Spleen (tissue), 11 donors: ENCODE data around the gene KIF19. TPM values are rescaled to one million over a fixed set of nuclear protein-coding genes. Genes with fewer than 3 reads are reported as not detected.

ENCODE experiments used
- DNase-seq: peaks from one replicate; pipeline ENCODE4 v3.0.0-alpha.2; 2020
- H3K27ac ChIP-seq, 8 donors: fragments of 200-600 bp; sonication (generic) in 7 of 8; 1 replicate in 4 of 8; 2 replicates in 4 of 8; pipeline versions ENCODE4 v1.5.0 to v1.8.0; 2016 to 2021; ENCODE audit warnings: inconsistent platforms in 4 of 8, mild to moderate bottlenecking in 4 of 8, moderate library complexity in 1 of 8
- H3K27me3 ChIP-seq, 7 donors: fragments of 200-600 bp; sonication (generic) in 6 of 7; replicated peaks in 1 of 7; 1 replicate in 4 of 7; 2 replicates in 3 of 7; pipeline versions ENCODE4 v1.5.0 to v1.8.0; 2016 to 2021; ENCODE audit warnings: inconsistent platforms in 3 of 7, mild to moderate bottlenecking in 1 of 7
- H3K36me3 ChIP-seq, 6 donors: fragments of 200-600 bp; sonication (generic) in 5 of 6; 1 replicate in 4 of 6; 2 replicates in 2 of 6; pipeline versions ENCODE4 v1.5.0 to v1.8.0; 2016 to 2021; ENCODE audit warnings: inconsistent platforms in 2 of 6
- H3K4me1 ChIP-seq, 6 donors: fragments of 200-600 bp; sonication (generic) in 5 of 6; 1 replicate in 3 of 6; 2 replicates in 3 of 6; pipeline versions ENCODE4 v1.5.0 to v1.8.0; 2016 to 2021; ENCODE audit warnings: inconsistent platforms in 3 of 6
- H3K4me3 ChIP-seq, 8 donors: fragments of 200-600 bp; sonication (generic) in 7 of 8; 1 replicate in 4 of 8; 2 replicates in 4 of 8; pipeline versions ENCODE4 v1.5.0 to v1.8.0; 2016 to 2021; ENCODE audit warnings: inconsistent platforms in 4 of 8, mild to moderate bottlenecking in 4 of 8, moderate library complexity in 2 of 8
- H3K9me3 ChIP-seq, 8 donors: fragments of 200-600 bp; sonication (generic) in 7 of 8; 1 replicate in 4 of 8; 2 replicates in 4 of 8; pipeline versions ENCODE4 v1.5.0 to v1.8.0; 2016 to 2021; ENCODE audit warnings: inconsistent platforms in 4 of 8
- POLR2A ChIP-seq, 3 donors: fragments of 450-650 bp; IDR thresholded peaks; one replicate each; pipeline ENCODE4 v1.5.1; 2017; ENCODE audit warnings: antibody characterized with exemption in 3 of 3, mild to moderate bottlenecking in 1 of 3
- POLR2AphosphoS5 ChIP-seq, 3 donors: sonication (generic); formaldehyde crosslinking; IDR thresholded peaks; one replicate each; pipeline ENCODE4 v1.5.1; 2017; ENCODE audit warnings: antibody characterized with exemption in 3 of 3
- WGBS, 5 donors: extraction: QIAGEN DNeasy Blood & Tissue Kit in 3 of 5; methylation state at CpG; one replicate each; pipeline versions ENCODE4 v1.1.5 to v1.1.7; 2013 to 2018; 5-methylcytosine and 5-hydroxymethylcytosine counted together
- intact Hi-C: fragments of 100-400 bp; cut with DNase I; formaldehyde crosslinking; loops from one replicate; pipeline ENCODE4 v1.15.0; 2023; ENCODE audit warnings: low total_unique reads
- polyA plus RNA-seq, 3 donors: library from polyadenylated mRNA; stranded (reverse); fragments of 200-250 nt; gene quantifications; one replicate each; pipeline ENCODE4 v1.2.1, GENCODE V29; 2013
- total RNA-seq, 7 donors: library from RNA; depleted of rRNA in 3 of 7; stranded (reverse); fragments of >200 nt in 3 of 7; fragmentation: NEBNext Ultra II Directional in 4 of 7; extraction: Animal tissue kit (Norgen Biotek cat#: 25700) in 4 of 7; gene quantifications; one replicate each; pipeline versions ENCODE4 v1.1.0 to v1.2.1, GENCODE V29; 2016 to 2021
- TF ChIP-seq, protein P1 (sequence below), 11 experiments: fragments of 200-600 bp in 7 of 11; fragments of 450-650 bp in 4 of 11; sonication (generic) in 4 of 11; IDR thresholded peaks in 8 of 11; conservative IDR thresholded peaks in 3 of 11; 1 replicate in 7 of 11; 2 replicates in 4 of 11; pipeline versions ENCODE4 v1.4.0 to v1.8.0; 2016 to 2021; ENCODE audit warnings: antibody characterized with exemption in 11 of 11, inconsistent platforms in 4 of 11, mild to moderate bottlenecking in 1 of 11
- donor health status: healthy with polysubstance abuse.
- donor health status: DM: no; HTN: no; CAD: no; lungs with moderate emphysema.
- donor health status: DM: no; HTN: no; CAD: no.
- donor health status: Bipolar disorder and iron deficiency.
- donor health status: healthy.
- donor health status: DM: no; HTN: no; CAD: no.
- donor health status: DM: yes; HTN: yes; CAD: no.

KIF19 gene
- total and polyA plus RNA-seq, 10 donors = 5.7 to 48.2 (median 22.6) TPM

DNA sequence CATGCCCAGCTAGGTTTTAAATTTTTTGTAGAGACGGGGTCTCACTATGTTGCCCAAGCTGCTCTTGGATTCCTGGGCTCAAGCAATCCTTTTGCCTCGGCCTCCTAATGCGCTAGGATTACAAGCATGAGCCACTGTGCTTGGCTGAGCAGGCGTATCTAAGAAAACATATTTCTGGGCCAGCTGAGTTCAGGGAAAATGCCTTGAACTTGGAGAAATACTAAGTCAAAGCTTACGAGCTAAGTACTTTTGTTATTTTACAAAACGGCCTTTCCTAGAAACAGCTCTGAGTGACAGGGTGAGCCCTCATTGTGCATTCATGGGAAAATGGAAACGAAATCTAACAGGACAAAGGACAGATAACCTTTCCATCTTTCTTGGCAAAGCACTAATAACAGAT is 27.2 kb upstream of the KIF19 start:
- Histone ChIP-seq H3K9me3 (peaks cover 0 to 4% (median 0%) of the 10 kb centered on the region in 8 donors), H3K27me3 (peaks cover 0 to 34% (median 0%) of the 10 kb centered on the region in 7 donors), H3K36me3 (no peaks in the 10 kb centered on the region), H3K27ac (peak overlapping the region in 3 of 8 donors; percentile 39 to 59 (median 48)), H3K4me3 (no peak overlapping the region), H3K4me1 (peaks cover 5 to 30% (median 8%) of the 10 kb centered on the region in 6 donors)
- intact Hi-C loops = loop anchor here (5.0 kb wide), 1 partner anchor 86 kb away; the partner anchor contains the start of gene TTYH2
- TF ChIP-seq POLR2AphosphoS5 (IDR thresholded peaks at IDR 0.05) (no peak), POLR2A (IDR thresholded peaks at IDR 0.05) (no peak)
- TF ChIP-seq, protein P1, sequence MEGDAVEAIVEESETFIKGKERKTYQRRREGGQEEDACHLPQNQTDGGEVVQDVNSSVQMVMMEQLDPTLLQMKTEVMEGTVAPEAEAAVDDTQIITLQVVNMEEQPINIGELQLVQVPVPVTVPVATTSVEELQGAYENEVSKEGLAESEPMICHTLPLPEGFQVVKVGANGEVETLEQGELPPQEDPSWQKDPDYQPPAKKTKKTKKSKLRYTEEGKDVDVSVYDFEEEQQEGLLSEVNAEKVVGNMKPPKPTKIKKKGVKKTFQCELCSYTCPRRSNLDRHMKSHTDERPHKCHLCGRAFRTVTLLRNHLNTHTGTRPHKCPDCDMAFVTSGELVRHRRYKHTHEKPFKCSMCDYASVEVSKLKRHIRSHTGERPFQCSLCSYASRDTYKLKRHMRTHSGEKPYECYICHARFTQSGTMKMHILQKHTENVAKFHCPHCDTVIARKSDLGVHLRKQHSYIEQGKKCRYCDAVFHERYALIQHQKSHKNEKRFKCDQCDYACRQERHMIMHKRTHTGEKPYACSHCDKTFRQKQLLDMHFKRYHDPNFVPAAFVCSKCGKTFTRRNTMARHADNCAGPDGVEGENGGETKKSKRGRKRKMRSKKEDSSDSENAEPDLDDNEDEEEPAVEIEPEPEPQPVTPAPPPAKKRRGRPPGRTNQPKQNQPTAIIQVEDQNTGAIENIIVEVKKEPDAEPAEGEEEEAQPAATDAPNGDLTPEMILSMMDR (IDR thresholded peaks at IDR 0.05 in 8 of 11, conservative IDR thresholded peaks at IDR 0.05 in 3 of 11) = no peak
- no peak for DNase-seq
- 72 to 86% (median 81%) methylated on average over 7 of the region's 7 CpGs for WGBS, 5 donors

DNA sequence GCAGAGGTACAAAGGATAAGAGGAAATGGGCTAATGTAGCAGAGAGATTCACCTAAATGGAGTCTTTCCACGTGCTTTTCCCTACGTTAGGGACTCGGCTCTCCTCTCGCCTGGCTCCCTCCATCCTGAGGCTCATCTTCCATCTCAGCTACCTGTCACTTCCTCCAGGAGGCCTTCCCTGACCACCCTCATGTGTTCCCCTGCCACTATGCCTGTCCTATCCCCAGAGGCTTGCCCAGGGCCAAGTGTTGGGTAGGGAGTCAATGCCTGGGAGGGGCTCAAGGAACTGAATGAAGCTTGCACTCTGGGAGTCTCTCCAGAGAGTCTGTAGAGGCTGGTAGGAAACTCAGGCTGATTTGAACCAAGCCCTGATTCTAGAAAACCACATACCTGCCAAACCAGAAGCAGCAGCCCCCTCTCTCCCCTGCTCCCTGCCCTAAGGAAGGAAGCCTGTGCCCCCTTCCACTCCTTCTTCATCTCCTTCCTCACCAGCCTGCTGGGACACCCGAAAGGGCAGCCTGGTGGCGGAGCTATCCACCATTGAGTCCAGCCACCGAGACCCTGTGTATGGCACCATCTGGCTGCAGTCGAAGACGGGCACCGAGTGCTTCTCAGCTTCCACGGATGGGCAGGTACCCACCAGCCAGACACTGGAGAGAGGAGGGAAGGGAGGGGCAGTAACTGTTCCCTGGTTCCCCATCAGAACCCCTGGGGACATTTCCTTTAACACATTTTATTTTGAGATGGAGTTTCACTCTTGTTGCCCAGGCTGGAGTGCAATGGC is 26.6 kb upstream of the KIF19 start:
- Histone ChIP-seq H3K27ac (peak overlapping the region in 3 of 8 donors; percentile 39 to 59 (median 48)), H3K27me3 (peaks cover 0 to 34% (median 0%) of the 10 kb centered on the region in 7 donors), H3K9me3 (peaks cover 0 to 2% (median 0%) of the 10 kb centered on the region in 8 donors), H3K4me3 (no peak overlapping the region), H3K4me1 (peaks cover 5 to 30% (median 8%) of the 10 kb centered on the region in 6 donors), H3K36me3 (no peaks in the 10 kb centered on the region)
- intact Hi-C loops = loop anchor here (5.0 kb wide), 2 partner anchors 58 to 87 kb away; partner anchors contain the start of gene TTYH2
- 80 to 91% (median 89%) methylated on average over 11 of the region's 11 CpGs for WGBS, 5 donors
- TF ChIP-seq POLR2A (IDR thresholded peaks at IDR 0.05) (no peak), POLR2AphosphoS5 (IDR thresholded peaks at IDR 0.05) (no peak)
- TF ChIP-seq, protein P1 (IDR thresholded peaks at IDR 0.05 in 8 of 11, conservative IDR thresholded peaks at IDR 0.05 in 3 of 11) = no peak
- no peak for DNase-seq

DNA sequence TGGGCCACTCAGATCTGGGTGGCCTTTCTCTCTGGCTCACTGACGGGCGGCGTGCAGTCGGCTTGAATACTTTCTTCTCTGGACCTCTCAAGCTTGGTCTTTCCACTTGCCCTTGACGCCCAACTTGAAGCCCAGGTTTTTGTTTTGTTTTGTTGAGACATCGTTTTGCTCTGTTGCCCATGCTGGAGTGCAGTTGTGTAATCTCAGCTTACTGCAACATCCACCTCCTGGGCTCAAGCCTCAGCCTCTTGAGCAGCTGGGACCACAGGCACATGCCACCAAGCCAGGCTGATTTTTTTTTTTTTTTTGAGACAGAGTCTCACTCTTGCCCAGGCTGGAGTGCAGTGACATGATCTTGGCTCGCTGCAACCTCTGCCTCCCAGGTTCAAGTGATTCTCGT is 22.7 kb upstream of the KIF19 start:
- Histone ChIP-seq H3K36me3 (no peaks in the 10 kb centered on the region), H3K4me3 (no peak overlapping the region), H3K27ac (no peak overlapping the region), H3K27me3 (peaks cover 0 to 37% (median 0%) of the 10 kb centered on the region in 7 donors), H3K4me1 (peaks cover 3 to 37% (median 10%) of the 10 kb centered on the region in 6 donors), H3K9me3 (peaks cover 0 to 11% (median 5%) of the 10 kb centered on the region in 8 donors)
- intact Hi-C loops = loop anchor here (5.0 kb wide), 1 partner anchor 54 kb away; no protein-coding TSS in a partner anchor
- DNase-seq = no peak
- TF ChIP-seq POLR2AphosphoS5 (IDR thresholded peaks at IDR 0.05) (no peak), POLR2A (IDR thresholded peaks at IDR 0.05) (no peak)
- TF ChIP-seq, protein P1 (IDR thresholded peaks at IDR 0.05 in 8 of 11, conservative IDR thresholded peaks at IDR 0.05 in 3 of 11) = no peak
- 78 to 91% (median 85%) methylated on average over 8 of the region's 8 CpGs for WGBS, 5 donors

DNA sequence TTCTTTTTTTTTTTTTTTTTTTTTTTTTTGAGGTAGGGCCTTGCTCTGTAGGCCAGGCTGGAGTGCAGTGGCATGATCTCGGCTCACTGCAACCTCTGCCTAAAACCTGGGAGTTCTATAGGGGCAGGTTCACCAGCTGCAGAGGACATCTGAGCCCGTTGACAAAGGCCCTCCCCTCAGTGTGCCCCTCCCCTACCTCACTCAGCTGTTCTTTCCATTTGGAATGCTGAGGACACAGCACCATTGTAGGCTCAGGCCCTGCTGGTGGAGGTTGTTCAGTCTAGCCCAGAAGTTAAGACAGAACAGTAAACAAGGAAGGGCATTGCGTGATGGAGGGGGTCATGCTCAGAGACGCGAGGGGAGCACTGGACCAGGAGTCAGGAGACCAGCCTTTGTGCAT is 21.8 kb upstream of the KIF19 start:
- Histone ChIP-seq H3K36me3 (no peaks in the 10 kb centered on the region), H3K9me3 (peaks cover 0 to 11% (median 5%) of the 10 kb centered on the region in 8 donors), H3K27me3 (peaks cover 0 to 38% (median 0%) of the 10 kb centered on the region in 7 donors), H3K4me3 (no peak overlapping the region), H3K4me1 (peaks cover 5 to 45% (median 14%) of the 10 kb centered on the region in 6 donors), H3K27ac (no peak overlapping the region)
- no peak for DNase-seq
- WGBS, 5 donors = 76 to 89% (median 85%) methylated on average over 5 of the region's 5 CpGs
- intact Hi-C loops = loop anchor here (5.0 kb wide), 1 partner anchor 53 kb away; no protein-coding TSS in a partner anchor
- TF ChIP-seq POLR2A (IDR thresholded peaks at IDR 0.05) = no peak
- no peak for TF ChIP-seq POLR2AphosphoS5 (IDR thresholded peaks at IDR 0.05)
- TF ChIP-seq, protein P1 (IDR thresholded peaks at IDR 0.05 in 8 of 11, conservative IDR thresholded peaks at IDR 0.05 in 3 of 11) = no peak
